Measurements from ENCODE around the gene ANO9. TPM values are rescaled to one million over a fixed set of nuclear protein-coding genes. Genes with fewer than 3 reads are reported as not detected.

The ANO9 gene
- total and polyA plus RNA-seq, 9 donors: 0.12 to 11.4 (median 0.77) TPM

DNA sequence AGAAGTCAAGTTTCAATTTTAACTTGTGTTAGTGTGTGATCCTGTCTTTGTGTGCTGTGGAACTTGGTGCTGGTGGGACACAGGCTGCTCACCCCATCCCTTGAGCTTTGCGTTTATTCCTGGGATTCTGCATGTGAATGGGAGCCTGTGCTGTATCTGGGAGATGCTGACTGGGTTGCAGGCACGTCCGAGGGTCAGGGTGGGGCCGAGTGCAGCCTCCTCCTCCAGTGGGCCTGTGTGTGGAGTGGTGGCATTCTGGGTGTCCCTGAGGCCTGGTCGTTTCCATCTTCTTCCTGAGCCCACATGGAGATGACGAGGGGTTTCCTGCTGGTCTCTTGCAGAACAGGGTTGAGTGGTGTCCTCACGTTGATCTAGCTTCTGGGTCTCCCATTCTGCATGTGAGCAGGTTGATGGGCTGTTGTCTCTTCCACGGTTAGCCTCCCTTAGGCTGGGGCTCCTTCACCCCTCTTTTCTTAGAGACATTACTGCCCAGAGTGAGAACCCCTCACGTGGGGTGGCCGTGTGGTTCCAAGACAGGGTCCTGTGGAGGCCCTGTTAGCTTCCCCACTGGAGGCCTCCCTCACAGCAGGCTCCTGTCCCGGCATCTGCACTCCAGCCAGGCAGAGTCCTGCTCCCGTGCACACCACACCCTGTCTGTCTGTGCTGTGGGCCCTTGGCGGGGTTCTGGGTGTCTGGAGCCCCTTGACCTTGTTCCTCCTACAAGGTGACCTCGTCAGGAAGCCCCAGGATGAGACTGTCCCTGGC lies 13.2 kb upstream of the ANO9 start:
- Histone ChIP-seq H3K27ac (no peak overlapping the region), H3K4me1 (ENCODE audit: insufficient read depth) (no peaks in the 10 kb centered on the region), H3K9me3 (no peaks in the 10 kb centered on the region), H3K36me3 (no peaks in the 10 kb centered on the region), H3K27me3 (no peaks in the 10 kb centered on the region), H3K4me3 (no peak overlapping the region)
- intact Hi-C loops (cut with DNase I): loop anchor here in 2 of 4 donors (5.0 to 10.0 kb wide), 2 partner anchors 50 to 57 kb away; partner anchors contain the start of gene RNH1 (in 1 of the 2)
- TF ChIP-seq EP300 (IDR thresholded peaks at IDR 0.05) (no peak), POLR2A (IDR thresholded peaks at IDR 0.05) (no peak)
- TF ChIP-seq, protein P1, sequence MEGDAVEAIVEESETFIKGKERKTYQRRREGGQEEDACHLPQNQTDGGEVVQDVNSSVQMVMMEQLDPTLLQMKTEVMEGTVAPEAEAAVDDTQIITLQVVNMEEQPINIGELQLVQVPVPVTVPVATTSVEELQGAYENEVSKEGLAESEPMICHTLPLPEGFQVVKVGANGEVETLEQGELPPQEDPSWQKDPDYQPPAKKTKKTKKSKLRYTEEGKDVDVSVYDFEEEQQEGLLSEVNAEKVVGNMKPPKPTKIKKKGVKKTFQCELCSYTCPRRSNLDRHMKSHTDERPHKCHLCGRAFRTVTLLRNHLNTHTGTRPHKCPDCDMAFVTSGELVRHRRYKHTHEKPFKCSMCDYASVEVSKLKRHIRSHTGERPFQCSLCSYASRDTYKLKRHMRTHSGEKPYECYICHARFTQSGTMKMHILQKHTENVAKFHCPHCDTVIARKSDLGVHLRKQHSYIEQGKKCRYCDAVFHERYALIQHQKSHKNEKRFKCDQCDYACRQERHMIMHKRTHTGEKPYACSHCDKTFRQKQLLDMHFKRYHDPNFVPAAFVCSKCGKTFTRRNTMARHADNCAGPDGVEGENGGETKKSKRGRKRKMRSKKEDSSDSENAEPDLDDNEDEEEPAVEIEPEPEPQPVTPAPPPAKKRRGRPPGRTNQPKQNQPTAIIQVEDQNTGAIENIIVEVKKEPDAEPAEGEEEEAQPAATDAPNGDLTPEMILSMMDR (IDR thresholded peaks at IDR 0.05): no peak
- WGBS, 3 donors: 52 to 65% (median 61%) methylated on average over 14 of the region's 14 CpGs
- DNase-seq: no peak

DNA sequence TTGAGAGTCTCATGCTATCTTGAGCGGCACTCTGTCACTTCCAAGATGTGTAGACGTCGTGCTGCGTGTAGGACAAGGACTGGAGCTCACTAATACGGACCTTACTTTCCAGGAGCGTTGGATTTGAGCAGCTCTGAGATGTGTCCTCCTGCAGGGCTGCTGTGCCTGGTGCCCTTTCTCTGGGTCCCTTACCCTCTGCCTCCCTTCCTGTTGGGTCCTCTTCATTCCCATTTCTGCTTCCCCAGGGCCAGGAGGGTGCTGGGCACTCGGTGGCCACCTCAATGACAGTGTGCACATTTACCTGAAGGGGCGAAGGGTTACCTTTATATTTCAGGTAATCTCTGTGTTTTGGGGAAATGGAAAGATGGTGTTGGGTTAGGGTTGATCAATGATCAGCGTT lies 12.2 kb upstream of the ANO9 start:
- Histone ChIP-seq H3K4me1 (ENCODE audit: insufficient read depth) (peaks cover 2% of the 10 kb centered on the region), H3K27me3 (no peaks in the 10 kb centered on the region), H3K4me3 (no peak overlapping the region), H3K27ac (no peak overlapping the region), H3K9me3 (no peaks in the 10 kb centered on the region), H3K36me3 (no peaks in the 10 kb centered on the region)
- intact Hi-C loops (cut with DNase I): loop anchor here in 2 of 4 donors (5.0 to 10.0 kb wide), 2 partner anchors 51 to 58 kb away; partner anchors contain the start of gene RNH1 (in 1 of the 2)
- no peak for DNase-seq
- 87 to 90% (median 87%) methylated on average over 9 of the region's 9 CpGs for WGBS, 3 donors
- TF ChIP-seq POLR2A (IDR thresholded peaks at IDR 0.05) (no peak), EP300 (IDR thresholded peaks at IDR 0.05) (no peak)
- TF ChIP-seq, protein P1 (IDR thresholded peaks at IDR 0.05): no peak

DNA sequence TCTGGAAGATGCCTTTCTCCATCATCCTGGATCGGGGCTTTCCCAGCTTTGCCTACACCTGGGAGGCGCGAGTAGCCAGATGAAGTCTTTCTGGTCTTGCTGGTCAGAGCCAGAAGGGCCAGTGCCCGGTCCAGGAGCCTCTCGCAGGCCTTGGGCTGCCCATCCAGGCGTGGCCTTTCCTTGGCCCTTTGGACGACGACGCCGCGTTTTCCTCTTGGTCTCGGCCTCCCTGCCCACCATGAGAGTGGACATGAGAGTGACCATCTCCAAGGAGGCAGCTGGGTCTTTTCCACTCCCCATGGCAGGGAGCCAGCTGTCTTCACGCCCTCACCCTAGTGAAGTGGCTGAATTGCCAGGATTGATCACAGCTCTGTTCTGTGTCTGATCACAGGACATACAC lies 11.8 kb upstream of the ANO9 start:
- intact Hi-C loops (cut with DNase I): loop anchor here in 2 of 4 donors (5.0 to 10.0 kb wide), 2 partner anchors 51 to 59 kb away; partner anchors contain the start of gene RNH1 (in 1 of the 2)
- DNase-seq: peak in 1 of 5 donors; percentile 52
- Histone ChIP-seq H3K27ac (no peak overlapping the region), H3K4me1 (ENCODE audit: insufficient read depth) (peaks cover 2% of the 10 kb centered on the region), H3K27me3 (no peaks in the 10 kb centered on the region), H3K9me3 (no peaks in the 10 kb centered on the region), H3K4me3 (no peak overlapping the region), H3K36me3 (no peaks in the 10 kb centered on the region)
- no peak for TF ChIP-seq POLR2A (IDR thresholded peaks at IDR 0.05)
- no peak for TF ChIP-seq EP300 (IDR thresholded peaks at IDR 0.05)
- TF ChIP-seq, protein P1 (IDR thresholded peaks at IDR 0.05): no peak
- 78 to 87% (median 80%) methylated on average over 13 of the region's 13 CpGs for WGBS, 3 donors

DNA sequence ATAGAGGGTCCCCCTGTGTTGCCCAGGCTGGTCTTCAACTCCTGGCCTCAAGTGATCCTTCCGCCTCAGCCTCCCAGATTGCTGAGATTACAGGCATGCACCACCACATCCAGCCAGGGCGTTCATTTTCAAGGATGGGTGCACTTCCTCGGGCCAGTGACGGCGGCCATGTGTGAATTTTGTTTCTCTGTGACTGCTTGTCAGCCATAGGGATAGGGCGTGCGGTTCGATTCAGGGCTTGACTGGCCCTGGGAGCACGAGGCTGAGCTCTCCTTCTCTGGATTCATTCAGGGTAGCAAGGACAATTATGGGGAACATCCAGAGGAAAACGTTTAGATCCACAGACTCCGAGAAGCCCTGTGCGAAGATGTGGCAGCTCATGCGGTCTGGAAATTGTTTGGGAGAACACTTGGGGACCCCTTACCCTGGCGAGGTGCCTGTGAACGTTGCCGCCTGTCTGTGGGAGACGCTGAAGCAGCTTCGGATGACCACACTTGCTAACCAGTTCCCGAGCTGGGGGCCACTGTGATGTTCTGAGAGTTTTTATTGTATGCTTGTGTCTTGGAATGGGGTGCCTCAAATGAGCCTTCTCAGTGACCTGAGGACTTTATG lies 11.2 kb upstream of the ANO9 start:
- Histone ChIP-seq H3K27ac (no peak overlapping the region), H3K4me3 (no peak overlapping the region), H3K9me3 (no peaks in the 10 kb centered on the region), H3K36me3 (no peaks in the 10 kb centered on the region), H3K4me1 (ENCODE audit: insufficient read depth) (peaks cover 2% of the 10 kb centered on the region), H3K27me3 (no peaks in the 10 kb centered on the region)
- WGBS, 3 donors: 84 to 85% (median 84%) methylated on average over 19 of the region's 19 CpGs
- TF ChIP-seq EP300 (IDR thresholded peaks at IDR 0.05): no peak
- TF ChIP-seq POLR2A (IDR thresholded peaks at IDR 0.05): no peak
- TF ChIP-seq, protein P1 (IDR thresholded peaks at IDR 0.05): no peak
- no peak for DNase-seq
- intact Hi-C loops (cut with DNase I): loop anchor here in 2 of 4 donors (5.0 to 10.0 kb wide), 2 partner anchors 52 to 59 kb away; partner anchors contain the start of gene RNH1 (in 1 of the 2)
